ENCODE results near the gene ELOVL6.

- TF ChIP-seq CTCF (IDR thresholded peaks at IDR 0.05; ENCODE audit: poor library complexity, severe bottlenecking), result no peak
- TF ChIP-seq EP300 (conservative IDR thresholded peaks at IDR 0.05; ENCODE audit: poor library complexity, severe bottlenecking), result no peak
- no peak for TF ChIP-seq REST (IDR thresholded peaks at IDR 0.05; ENCODE audit: borderline replicate concordance)
- TF ChIP-seq EZH2 (IDR thresholded peaks at IDR 0.05; ENCODE audit: borderline replicate concordance, insufficient read depth, low read length, poor library complexity, severe bottlenecking), result no peak
- no peak for TF ChIP-seq POLR2AphosphoS5 (IDR thresholded peaks at IDR 0.05)
- TF ChIP-seq RAD21 (conservative IDR thresholded peaks at IDR 0.05), result no peak
- no peak for TF ChIP-seq SMC3 (conservative IDR thresholded peaks at IDR 0.05; ENCODE audit: poor library complexity)
- TF ChIP-seq MXI1 (conservative IDR thresholded peaks at IDR 0.05; ENCODE audit: poor library complexity, severe bottlenecking), result no peak
- TF ChIP-seq TAF1 (IDR thresholded peaks at IDR 0.05; ENCODE audit: low read depth), result no peak
Measured at GRCh38 chr4:110183058-110183457, 15.4 kb downstream of the ELOVL6 start.
